H1 (cell line): ENCODE measurements around the gene PLCB1. TPM values are rescaled to one million over a fixed set of nuclear protein-coding genes. Genes with fewer than 3 reads are reported as not detected.

Experiments used
- CTCF ChIA-PET: fragments of 300-600 bp; sonication (Branson Sonifier 250); formaldehyde crosslinking; loops from one replicate; lab custom pipeline; 2021; ENCODE audit not compliant: partially characterized antibody; lab: Charles Lee
- POLR2A ChIA-PET: fragments of 300-600 bp; sonication (Branson Sonifier 250); formaldehyde crosslinking; loops from one replicate; lab custom pipeline; 2021; ENCODE audit warnings: inconsistent platforms; ENCODE audit not compliant: partially characterized antibody; lab: Charles Lee
- DNase-seq, 2 experiments: peaks; one replicate each; pipeline versions ENCODE4 v3.0.0 to v3.0.0-alpha.2; 2010 to 2022; ENCODE audit warnings: low spot score in 2 of 2, low read depth in 1 of 2, mixed read lengths in 1 of 2
- FAIRE-seq: peaks from 2 replicates; lab custom pipeline; 2011; peaks lifted over from hg19 to GRCh38; lab: Jason Lieb, UNC
- H2AFZ ChIP-seq: 2 replicates; pipeline ENCODE4 v1.8.1; 2012; ENCODE audit warnings: low read length, inconsistent platforms
- H2AK5ac ChIP-seq: 2 replicates; pipeline ENCODE4 v1.6.1; 2013; ENCODE audit warnings: low read depth, low read length
- H2BK120ac ChIP-seq: replicated peaks from 2 replicates; pipeline ENCODE3; 2013; ENCODE audit warnings: low read depth, low read length, inconsistent platforms
- H2BK12ac ChIP-seq: 2 replicates; pipeline ENCODE4 v1.6.1; 2013; ENCODE audit warnings: low read depth, low read length
- H2BK15ac ChIP-seq: 2 replicates; pipeline ENCODE4 v1.6.1; 2013; ENCODE audit warnings: low read length
- H2BK20ac ChIP-seq: 2 replicates; pipeline ENCODE4 v1.6.1; 2013; ENCODE audit warnings: low read length
- H2BK5ac ChIP-seq: 2 replicates; pipeline ENCODE4 v1.6.1; 2013; ENCODE audit warnings: low read depth, low read length
- H3K14ac ChIP-seq: 2 replicates; pipeline ENCODE4 v1.6.1; 2013; ENCODE audit warnings: inconsistent platforms; ENCODE audit not compliant: insufficient read length
- H3K18ac ChIP-seq: 2 replicates; pipeline ENCODE4 v1.6.1; 2013; ENCODE audit warnings: low read length; ENCODE audit errors: extremely low read depth
- H3K23ac ChIP-seq: 2 replicates; pipeline ENCODE4 v1.6.1; 2013; ENCODE audit warnings: inconsistent platforms; ENCODE audit not compliant: insufficient read length
- H3K23me2 ChIP-seq: 2 replicates; pipeline ENCODE4 v1.6.1; 2013; ENCODE audit warnings: low read depth, low read length
- H3K27ac ChIP-seq: 2 replicates; pipeline ENCODE4 v1.6.1; 2011; ENCODE audit warnings: low read depth, low read length, inconsistent platforms
- H3K27me3 ChIP-seq, 4 experiments: replicated peaks in 1 of 4; 1 replicate in 1 of 4; 2 replicates in 3 of 4; pipeline versions ENCODE4 v1.6.1 to v1.8.1; 2011 to 2013; ENCODE audit warnings: low read length in 3 of 4, mild to moderate bottlenecking in 3 of 4, inconsistent platforms in 2 of 4, mixed read lengths in 2 of 4, moderate library complexity in 1 of 4; ENCODE audit not compliant: control insufficient read depth in 3 of 4, insufficient read depth in 3 of 4; ENCODE audit errors: extremely low read depth in 1 of 4
- H3K36me3 ChIP-seq, 4 experiments: 2 replicates each; pipeline versions ENCODE4 v1.6.1 to v1.8.1; 2011 to 2013; ENCODE audit warnings: mild to moderate bottlenecking in 4 of 4, low read length in 3 of 4, moderate library complexity in 2 of 4, control low read depth in 1 of 4, inconsistent platforms in 1 of 4; ENCODE audit not compliant: insufficient read depth in 4 of 4, control insufficient read depth in 2 of 4
- H3K4ac ChIP-seq: replicated peaks from 2 replicates; pipeline ENCODE3; 2013; ENCODE audit warnings: low read length, low read depth, mixed read lengths, inconsistent platforms; ENCODE audit not compliant: insufficient read length
- H3K4me1 ChIP-seq, 4 experiments: replicated peaks in 1 of 4; 1 replicate in 1 of 4; 2 replicates in 3 of 4; pipeline versions ENCODE4 v1.6.1 to v1.8.1; 2011 to 2013; ENCODE audit warnings: low read length in 3 of 4, inconsistent platforms in 2 of 4, mixed read lengths in 1 of 4; ENCODE audit not compliant: insufficient read depth in 4 of 4, control insufficient read depth in 3 of 4
- H3K4me2 ChIP-seq, 2 experiments: 2 replicates each; pipeline versions ENCODE4 v1.6.1 to v1.8.1; 2011 to 2013; ENCODE audit warnings: low read depth in 2 of 2, low read length in 2 of 2, control low read depth in 1 of 2, inconsistent platforms in 1 of 2, mild to moderate bottlenecking in 1 of 2; ENCODE audit not compliant: insufficient read depth in 1 of 2
- H3K4me3 ChIP-seq, 4 experiments: fragments of 200-600, 300-600 bp in 1 of 4; sonication (generic), shearing (Covaris generic), sonication (Bioruptor Twin) in 1 of 4; 2 replicates each; pipeline versions ENCODE4 v1.5.1 to v1.8.1; 2011 to 2016; ENCODE audit warnings: low read length in 4 of 4, low read depth in 3 of 4, control low read depth in 2 of 4, inconsistent platforms in 2 of 4, mild to moderate bottlenecking in 2 of 4, mixed read lengths in 1 of 4, moderate library complexity in 1 of 4; ENCODE audit not compliant: insufficient read depth in 2 of 4; ENCODE audit errors: extremely low read depth in 1 of 4
- H3K56ac ChIP-seq: replicated peaks from 2 replicates; pipeline ENCODE3; 2013; ENCODE audit warnings: low read depth, mild to moderate bottlenecking, mixed read lengths, low read length, inconsistent platforms; ENCODE audit not compliant: insufficient read length
- H3K79me1 ChIP-seq: 2 replicates; pipeline ENCODE4 v1.6.1; 2013; ENCODE audit warnings: low read depth, low read length, control low read depth
- H3K79me2 ChIP-seq, 2 experiments: 2 replicates each; pipeline versions ENCODE4 v1.6.1 to v1.8.1; 2012 to 2013; ENCODE audit warnings: low read length in 2 of 2, mild to moderate bottlenecking in 2 of 2, inconsistent platforms in 1 of 2; ENCODE audit not compliant: insufficient read depth in 2 of 2, control insufficient read depth in 1 of 2
- H3K9ac ChIP-seq, 4 experiments: replicated peaks in 1 of 4; 1 replicate in 1 of 4; 2 replicates in 3 of 4; pipeline versions ENCODE4 v1.6.1 to v1.8.1; 2011 to 2013; ENCODE audit warnings: low read depth in 3 of 4, low read length in 3 of 4, control low read depth in 2 of 4, mild to moderate bottlenecking in 2 of 4, moderate library complexity in 2 of 4, inconsistent platforms in 1 of 4; ENCODE audit errors: extremely low read depth in 1 of 4
- H3K9me3 ChIP-seq, 2 experiments: 2 replicates each; pipeline versions ENCODE4 v1.6.1 to v1.8.1; 2012 to 2013; ENCODE audit warnings: mild to moderate bottlenecking in 2 of 2, moderate library complexity in 2 of 2, control low read depth in 1 of 2, inconsistent platforms in 1 of 2, low read depth in 1 of 2, low read length in 1 of 2, mixed read lengths in 1 of 2; ENCODE audit not compliant: insufficient read depth in 2 of 2
- H4K20me1 ChIP-seq, 2 experiments: replicated peaks in 1 of 2; 2 replicates each; pipeline versions ENCODE3 to v1.8.1; 2011 to 2013; ENCODE audit warnings: inconsistent platforms in 2 of 2, low read length in 2 of 2, mild to moderate bottlenecking in 1 of 2; ENCODE audit not compliant: insufficient read depth in 2 of 2, control insufficient read depth in 1 of 2
- H4K5ac ChIP-seq: 2 replicates; pipeline ENCODE4 v1.6.1; 2013; ENCODE audit warnings: low read length, low read depth, mixed read lengths, inconsistent platforms; ENCODE audit not compliant: insufficient read length
- H4K8ac ChIP-seq: 2 replicates; pipeline ENCODE4 v1.8.0; 2013; ENCODE audit warnings: mild to moderate bottlenecking, moderate library complexity, low read length, inconsistent platforms; ENCODE audit not compliant: insufficient read depth; ENCODE audit errors: extremely low read depth
- H4K91ac ChIP-seq: replicated peaks from 2 replicates; pipeline ENCODE3; 2013; ENCODE audit warnings: low read length, mixed read lengths, inconsistent platforms; ENCODE audit not compliant: insufficient read length
- EZH2 ChIP-seq: fragments of 200-600 bp; sonication (generic); IDR thresholded peaks from 2 replicates; pipeline ENCODE4 v1.7.1; 2012; ENCODE audit warnings: low read depth, mild to moderate bottlenecking, moderate library complexity, low read length, inconsistent platforms; ENCODE audit not compliant: severe bottlenecking
- FOSL1 ChIP-seq: IDR thresholded peaks from 2 replicates; pipeline ENCODE4 v1.6.1; 2011; ENCODE audit warnings: mild to moderate bottlenecking, low read depth, low read length, moderate library complexity; ENCODE audit not compliant: insufficient read depth
- KDM1A ChIP-seq: fragments of 200-600, 300-600 bp; sonication (generic); IDR thresholded peaks from 2 replicates; pipeline ENCODE4 v1.7.1; 2016; ENCODE audit warnings: mild to moderate bottlenecking, low read length, borderline replicate concordance
- PHF8 ChIP-seq: fragments of 200-600 bp; sonication (generic); conservative IDR thresholded peaks from 2 replicates; pipeline ENCODE4 v1.7.1; 2012; ENCODE audit warnings: low read depth, mild to moderate bottlenecking, inconsistent platforms, low read length, moderate library complexity
- POLR2AphosphoS5 ChIP-seq: IDR thresholded peaks from 2 replicates; pipeline ENCODE4 v1.6.1; 2011; ENCODE audit warnings: low read depth, low read length
- SIRT6 ChIP-seq: IDR thresholded peaks from one replicate; pipeline ENCODE4 v1.7.1; 2012; ENCODE audit warnings: low read length, inconsistent platforms
- SIX5 ChIP-seq: IDR thresholded peaks from 2 replicates; pipeline ENCODE4 v1.6.1; 2011; ENCODE audit warnings: mild to moderate bottlenecking, low read depth, low read length
- SP2 ChIP-seq: IDR thresholded peaks from 2 replicates; pipeline ENCODE4 v1.6.1; 2012; ENCODE audit warnings: mild to moderate bottlenecking, low read length, inconsistent platforms
- SP4 ChIP-seq: IDR thresholded peaks from 2 replicates; pipeline ENCODE4 v1.6.1; 2012; ENCODE audit warnings: low read length, inconsistent platforms
- TEAD4 ChIP-seq: IDR thresholded peaks from 2 replicates; pipeline ENCODE4 v1.6.1; 2012; ENCODE audit warnings: low read depth, low read length, inconsistent platforms, mixed read lengths
- USF2 ChIP-seq: IDR thresholded peaks from 2 replicates; pipeline ENCODE4 v1.6.1; 2011; ENCODE audit warnings: low read length, improper control_type of control experiment
- YY1 ChIP-seq: IDR thresholded peaks from 2 replicates; pipeline ENCODE4 v1.6.1; 2011; ENCODE audit warnings: low read depth, mild to moderate bottlenecking, low read length
- ZNF274 ChIP-seq: IDR thresholded peaks from 2 replicates; pipeline ENCODE4 v1.7.0; 2012; ENCODE audit warnings: low read length, borderline replicate concordance; ENCODE audit errors: extremely low read depth
- WGBS, 2 experiments: shearing (Covaris generic) in 1 of 2; methylation state at CpG; one replicate each; pipeline versions ENCODE4 v1.1.6 to v1.1.7; 2013 to 2015; ENCODE audit warnings: low lambda C conversion rate in 2 of 2, mixed read lengths in 2 of 2, inconsistent platforms in 1 of 2, low coverage in 1 of 2, missing lambda C conversion rate in 1 of 2; ENCODE audit not compliant: insufficient replicate concordance in 2 of 2, insufficient coverage in 1 of 2, insufficient read length in 1 of 2; ENCODE audit errors: extremely low coverage in 1 of 2, missing lambda C conversion rate in 1 of 2; 5-methylcytosine and 5-hydroxymethylcytosine counted together
- polyA plus RNA-seq, 7 experiments: library from polyadenylated mRNA; depleted of rRNA in 3 of 7; stranded (reverse) in 5 of 7; unstranded in 2 of 7; fragments of >200 nt in 5 of 7; fragments of 200-250 nt in 2 of 7; gene quantifications; 1 replicate in 5 of 7; 2 replicates in 1 of 7; 4 replicates in 1 of 7; pipeline versions ENCODE4 v1.2.1 to v1.2.3, GENCODE V29; 2011 to 2013; ENCODE audit warnings: missing spikeins in 2 of 7, mixed read lengths in 2 of 7
- total RNA-seq: library from RNA; stranded (reverse); fragmentation: NEBNext Ultra II Directional; extraction: Animal tissue kit (Norgen Biotek cat#: 25700); gene quantifications from 2 replicates; pipeline ENCODE4 v1.2.1, GENCODE V29; 2021
- TF ChIP-seq, protein P1 (sequence below): IDR thresholded peaks from 2 replicates; pipeline ENCODE4 v1.6.1; 2011; ENCODE audit warnings: low read depth, mild to moderate bottlenecking, low read length; ENCODE audit not compliant: insufficient read depth

The PLCB1 gene
- total and polyA plus RNA-seq, 2 of the 8 experiments (the other 6 are each of a cell fraction or from before 2014, with no cell fraction given): 2.6 to 9.1 TPM

GRCh38 chr20:8914421-8914820 is 782.4 kb downstream of the PLCB1 start:
- Histone ChIP-seq H3K27me3 (no peaks in the 10 kb centered on the region), H2BK12ac (no peak overlapping the region), H3K79me1 (no peaks in the 10 kb centered on the region), H2BK15ac (no peak overlapping the region), H3K9ac (no peak overlapping the region), H3K14ac (no peak overlapping the region), H2AFZ (no peak overlapping the region), H3K4me2 (no peak overlapping the region), H4K20me1 (no peaks in the 10 kb centered on the region), H4K8ac (no peak overlapping the region), H2BK5ac (no peak overlapping the region), H2BK20ac (no peak overlapping the region), H3K9me3 (no peaks in the 10 kb centered on the region; a peak in 1 of 4 replicates), H3K18ac (no peak overlapping the region), H3K4me1 (peaks cover 0 to 6% (median 4%) of the 10 kb centered on the region in 4 experiments; a peak in 4 of 7 replicates), H3K79me2 (no peaks in the 10 kb centered on the region), H4K5ac (no peak overlapping the region), H3K4ac (no peak overlapping the region), H2BK120ac (no peak overlapping the region), H3K23me2 (no peaks in the 10 kb centered on the region), H3K36me3 (no peaks in the 10 kb centered on the region; a peak in 1 of 8 replicates), H2AK5ac (no peak overlapping the region), H3K27ac (no peak overlapping the region), H3K4me3 (no peak overlapping the region), H3K56ac (no peak overlapping the region), H4K91ac (no peak overlapping the region), H3K23ac (no peak overlapping the region)
- FAIRE-seq (no peak), DNase-seq (no peak)
- ChIA-PET POLR2A (no interaction called here), CTCF (interaction anchor here (0.8 to 1.3 kb wide), 4 partner anchors 78 to 479 kb away, joined by 3 read pairs; no protein-coding TSS in a partner anchor)
- WGBS, 2 experiments: 81% methylated on average over 1 of the region's 1 CpG; no CpG with 5 or more reads in 1 of the 2 experiments
- TF ChIP-seq KDM1A (no peak), SIRT6 (no peak), FOSL1 (no peak), USF2 (no peak), YY1 (no peak), EZH2 (no peak), PHF8 (no peak), ZNF274 (no peak), TEAD4 (no peak), POLR2AphosphoS5 (no peak), SP4 (no peak), SP2 (no peak), SIX5 (no peak)
- TF ChIP-seq, protein P1, sequence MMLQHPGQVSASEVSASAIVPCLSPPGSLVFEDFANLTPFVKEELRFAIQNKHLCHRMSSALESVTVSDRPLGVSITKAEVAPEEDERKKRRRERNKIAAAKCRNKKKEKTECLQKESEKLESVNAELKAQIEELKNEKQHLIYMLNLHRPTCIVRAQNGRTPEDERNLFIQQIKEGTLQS: no peak
